ENCODE measurements around the gene PRR23E. TPM values are rescaled to one million over a fixed set of nuclear protein-coding genes. Genes with fewer than 3 reads are reported as not detected.

The PRR23E gene
- polyA plus RNA-seq, 1 of the 3 experiments (the other 2 are of a cell fraction), result not detected

DNA sequence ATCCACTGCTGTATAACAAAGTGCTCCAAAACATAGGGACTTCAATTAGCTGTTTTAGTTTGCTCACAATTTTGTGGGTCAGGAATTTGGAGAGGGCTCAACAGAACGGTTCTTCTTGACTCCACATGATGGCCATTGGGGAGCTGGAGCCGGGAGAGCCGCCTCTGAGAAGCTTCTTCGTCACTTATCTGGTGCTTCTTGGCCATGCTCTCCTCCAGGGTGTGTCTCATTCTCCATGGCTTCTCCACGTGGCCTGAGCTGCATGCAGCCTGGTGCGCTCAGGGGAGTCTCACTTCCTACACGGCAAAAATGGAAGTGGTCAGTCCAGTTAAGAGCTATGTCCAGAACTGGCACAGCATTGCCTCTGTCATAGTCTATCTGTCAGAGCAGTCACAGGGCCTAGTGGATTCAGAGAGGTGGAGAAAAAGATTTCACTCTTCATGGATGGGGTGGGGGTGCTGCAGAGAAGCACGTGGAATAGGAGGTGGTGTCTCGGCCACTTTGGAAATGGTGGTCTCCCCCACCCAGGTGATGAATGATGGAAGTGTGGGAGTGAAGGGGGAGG is 26.3 kb upstream of the PRR23E start:
- no peak overlapping the region for H3K4me3 ChIP-seq (ENCODE audit: low read depth in 2 of 2, low read length in 1 of 2)
- no peaks in the 10 kb centered on the region for H3K79me2 ChIP-seq (ENCODE audit: insufficient read depth)
- no peak overlapping the region for H3K9ac ChIP-seq
- H3K4me2 ChIP-seq, result no peak overlapping the region
- POLR2A ChIA-PET, result no interaction called here
- H3K27ac ChIP-seq (ENCODE audit: low read depth in 2 of 2, low read length in 1 of 2), result no peak overlapping the region
- H3K9me3 ChIP-seq, result no peaks in the 10 kb centered on the region
- CTCF ChIA-PET, result interaction anchor here (0.7 kb wide), 1 partner anchor 414 kb away, joined by 3 read pairs; no protein-coding TSS in a partner anchor
- peaks cover 14 to 21% of the 10 kb centered on the region in 2 experiments; a peak in 3 of 4 replicates for H3K4me1 ChIP-seq (ENCODE audit: control insufficient read depth in 1 of 2, insufficient read depth in 2 of 2, low read depth in 1 of 2, low read length in 1 of 2)
- no peaks in the 10 kb centered on the region for H3K27me3 ChIP-seq (ENCODE audit: insufficient read depth)
- DNase-seq, result no peak
- H2AFZ ChIP-seq (ENCODE audit: low read depth), result no peak overlapping the region
- no peaks in the 10 kb centered on the region for H3K9me2 ChIP-seq
- TF ChIP-seq MXI1 (IDR thresholded peaks at IDR 0.05; ENCODE audit: low read depth, low read length) (no peak), SMC3 (IDR thresholded peaks at IDR 0.05; ENCODE audit: low read depth, low read length) (no peak), CHD2 (IDR thresholded peaks at IDR 0.05; ENCODE audit: low read length, partially characterized antibody) (no peak), RAD21 (IDR thresholded peaks at IDR 0.05; ENCODE audit: low read length) (no peak), YY1 (IDR thresholded peaks at IDR 0.05; ENCODE audit: low read depth) (no peak)
- TF ChIP-seq, protein P1, sequence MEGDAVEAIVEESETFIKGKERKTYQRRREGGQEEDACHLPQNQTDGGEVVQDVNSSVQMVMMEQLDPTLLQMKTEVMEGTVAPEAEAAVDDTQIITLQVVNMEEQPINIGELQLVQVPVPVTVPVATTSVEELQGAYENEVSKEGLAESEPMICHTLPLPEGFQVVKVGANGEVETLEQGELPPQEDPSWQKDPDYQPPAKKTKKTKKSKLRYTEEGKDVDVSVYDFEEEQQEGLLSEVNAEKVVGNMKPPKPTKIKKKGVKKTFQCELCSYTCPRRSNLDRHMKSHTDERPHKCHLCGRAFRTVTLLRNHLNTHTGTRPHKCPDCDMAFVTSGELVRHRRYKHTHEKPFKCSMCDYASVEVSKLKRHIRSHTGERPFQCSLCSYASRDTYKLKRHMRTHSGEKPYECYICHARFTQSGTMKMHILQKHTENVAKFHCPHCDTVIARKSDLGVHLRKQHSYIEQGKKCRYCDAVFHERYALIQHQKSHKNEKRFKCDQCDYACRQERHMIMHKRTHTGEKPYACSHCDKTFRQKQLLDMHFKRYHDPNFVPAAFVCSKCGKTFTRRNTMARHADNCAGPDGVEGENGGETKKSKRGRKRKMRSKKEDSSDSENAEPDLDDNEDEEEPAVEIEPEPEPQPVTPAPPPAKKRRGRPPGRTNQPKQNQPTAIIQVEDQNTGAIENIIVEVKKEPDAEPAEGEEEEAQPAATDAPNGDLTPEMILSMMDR (IDR thresholded peaks at IDR 0.05), result no peak
- TF ChIP-seq, protein P2, sequence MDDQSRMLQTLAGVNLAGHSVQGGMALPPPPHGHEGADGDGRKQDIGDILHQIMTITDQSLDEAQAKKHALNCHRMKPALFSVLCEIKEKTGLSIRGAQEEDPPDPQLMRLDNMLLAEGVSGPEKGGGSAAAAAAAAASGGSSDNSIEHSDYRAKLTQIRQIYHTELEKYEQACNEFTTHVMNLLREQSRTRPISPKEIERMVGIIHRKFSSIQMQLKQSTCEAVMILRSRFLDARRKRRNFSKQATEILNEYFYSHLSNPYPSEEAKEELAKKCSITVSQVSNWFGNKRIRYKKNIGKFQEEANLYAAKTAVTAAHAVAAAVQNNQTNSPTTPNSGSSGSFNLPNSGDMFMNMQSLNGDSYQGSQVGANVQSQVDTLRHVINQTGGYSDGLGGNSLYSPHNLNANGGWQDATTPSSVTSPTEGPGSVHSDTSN (IDR thresholded peaks at IDR 0.05), result no peak
- TF ChIP-seq, protein P3, sequence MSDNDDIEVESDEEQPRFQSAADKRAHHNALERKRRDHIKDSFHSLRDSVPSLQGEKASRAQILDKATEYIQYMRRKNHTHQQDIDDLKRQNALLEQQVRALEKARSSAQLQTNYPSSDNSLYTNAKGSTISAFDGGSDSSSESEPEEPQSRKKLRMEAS (IDR thresholded peaks at IDR 0.05; ENCODE audit: low read depth), result no peak
- no peaks in the 10 kb centered on the region for H3K36me3 ChIP-seq (replicated peaks in 1 of 2; ENCODE audit: control insufficient read depth in 1 of 2, insufficient read depth in 2 of 2, low read length in 1 of 2)
- H4K20me1 ChIP-seq (ENCODE audit: insufficient read depth), result no peaks in the 10 kb centered on the region
- 58% methylated on average over 8 of the region's 9 CpGs for WGBS (ENCODE audit: low lambda C conversion rate)
- H3F3A ChIP-seq (replicated peaks; ENCODE audit: insufficient read depth), result no peaks in the 10 kb centered on the region

DNA sequence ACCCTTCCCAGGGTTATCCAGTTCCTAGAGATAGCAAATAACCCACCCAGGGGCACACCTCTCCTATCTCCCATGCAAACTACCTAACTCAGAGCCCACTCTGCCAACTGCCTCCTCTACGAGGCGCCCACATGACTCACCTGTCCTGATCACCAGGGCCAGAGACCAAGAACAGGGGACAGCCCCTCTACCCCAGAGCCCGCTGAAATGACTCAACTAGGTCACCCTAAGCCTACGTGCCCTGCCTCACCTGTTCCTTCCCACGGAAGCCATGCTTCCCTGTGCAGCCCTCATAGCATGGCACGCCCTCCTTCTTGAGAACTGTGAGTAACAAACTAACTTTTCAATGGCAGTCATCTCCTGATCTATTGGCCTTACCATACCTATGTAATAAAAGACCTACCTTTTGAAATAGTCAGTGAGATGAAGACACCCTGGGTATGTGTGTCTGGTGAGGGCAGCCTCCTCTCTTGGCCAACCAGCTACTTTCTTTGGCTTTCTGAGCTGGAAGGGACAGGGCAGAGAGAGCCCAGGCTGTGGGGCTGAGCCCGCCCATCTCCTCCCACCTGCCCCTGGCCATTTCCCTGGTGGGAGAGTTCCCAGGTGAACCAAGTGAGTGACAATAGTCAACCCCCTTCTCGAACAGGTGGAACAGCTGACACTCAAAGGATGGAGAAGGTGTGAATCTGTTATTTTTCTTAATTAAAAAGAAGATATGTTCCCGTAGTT is 25.5 kb upstream of the PRR23E start:
- Histone ChIP-seq H3K27ac (ENCODE audit: low read depth in 2 of 2, low read length in 1 of 2) (no peak overlapping the region), H4K20me1 (ENCODE audit: insufficient read depth) (no peaks in the 10 kb centered on the region), H3K9me2 (no peaks in the 10 kb centered on the region), H3K9me3 (no peaks in the 10 kb centered on the region), H3K79me2 (ENCODE audit: insufficient read depth) (no peaks in the 10 kb centered on the region), H3K4me2 (no peak overlapping the region), H3K27me3 (ENCODE audit: insufficient read depth) (no peaks in the 10 kb centered on the region), H3K4me3 (ENCODE audit: low read depth in 2 of 2, low read length in 1 of 2) (no peak overlapping the region), H3K36me3 (replicated peaks in 1 of 2; ENCODE audit: control insufficient read depth in 1 of 2, insufficient read depth in 2 of 2, low read length in 1 of 2) (no peaks in the 10 kb centered on the region), H3F3A (replicated peaks; ENCODE audit: insufficient read depth) (peaks cover 6% of the 10 kb centered on the region), H3K9ac (no peak overlapping the region), H3K4me1 (ENCODE audit: control insufficient read depth in 1 of 2, insufficient read depth in 2 of 2, low read depth in 1 of 2, low read length in 1 of 2) (peaks cover 23 to 30% of the 10 kb centered on the region in 2 experiments), H2AFZ (ENCODE audit: low read depth) (no peak overlapping the region)
- POLR2A ChIA-PET, result no interaction called here
- DNase-seq, result no peak
- WGBS (ENCODE audit: low lambda C conversion rate), result 80% methylated on average over 7 of the region's 9 CpGs
- CTCF ChIA-PET, result interaction anchor here (0.7 to 1.1 kb wide), 2 partner anchors 20 to 415 kb away, joined by 3 read pairs; no protein-coding TSS in a partner anchor
- TF ChIP-seq SIN3A (IDR thresholded peaks at IDR 0.05; ENCODE audit: borderline replicate concordance, low read depth, low read length) (no peak), POLR2AphosphoS5 (IDR thresholded peaks at IDR 0.05; ENCODE audit: low read depth, low read length) (no peak), RCOR1 (IDR thresholded peaks at IDR 0.05; ENCODE audit: low read length) (no peak), NRF1 (IDR thresholded peaks at IDR 0.05; ENCODE audit: low read depth, low read length) (no peak), FOSL2 (IDR thresholded peaks at IDR 0.05; ENCODE audit: borderline replicate concordance, low read depth) (no peak), RXRA (IDR thresholded peaks at IDR 0.05; ENCODE audit: borderline replicate concordance, low read depth) (no peak), ELF1 (IDR thresholded peaks at IDR 0.05) (no peak), TEAD4 (IDR thresholded peaks at IDR 0.05; ENCODE audit: borderline replicate concordance, insufficient read depth) (no peak), CHD2 (IDR thresholded peaks at IDR 0.05; ENCODE audit: low read length, partially characterized antibody) (no peak), EP300 (IDR thresholded peaks at IDR 0.05; ENCODE audit: borderline replicate concordance in 1 of 2, low read depth in 1 of 2, low read length in 1 of 2) (no peak), FOXM1 (IDR thresholded peaks at IDR 0.05; ENCODE audit: low read depth) (no peak)
- TF ChIP-seq, protein P4, sequence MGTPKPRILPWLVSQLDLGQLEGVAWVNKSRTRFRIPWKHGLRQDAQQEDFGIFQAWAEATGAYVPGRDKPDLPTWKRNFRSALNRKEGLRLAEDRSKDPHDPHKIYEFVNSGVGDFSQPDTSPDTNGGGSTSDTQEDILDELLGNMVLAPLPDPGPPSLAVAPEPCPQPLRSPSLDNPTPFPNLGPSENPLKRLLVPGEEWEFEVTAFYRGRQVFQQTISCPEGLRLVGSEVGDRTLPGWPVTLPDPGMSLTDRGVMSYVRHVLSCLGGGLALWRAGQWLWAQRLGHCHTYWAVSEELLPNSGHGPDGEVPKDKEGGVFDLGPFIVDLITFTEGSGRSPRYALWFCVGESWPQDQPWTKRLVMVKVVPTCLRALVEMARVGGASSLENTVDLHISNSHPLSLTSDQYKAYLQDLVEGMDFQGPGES (IDR thresholded peaks at IDR 0.05; ENCODE audit: low read depth, low read length), result no peak
- TF ChIP-seq, protein P3 (IDR thresholded peaks at IDR 0.05; ENCODE audit: low read depth), result no peak
- TF ChIP-seq, protein P5, sequence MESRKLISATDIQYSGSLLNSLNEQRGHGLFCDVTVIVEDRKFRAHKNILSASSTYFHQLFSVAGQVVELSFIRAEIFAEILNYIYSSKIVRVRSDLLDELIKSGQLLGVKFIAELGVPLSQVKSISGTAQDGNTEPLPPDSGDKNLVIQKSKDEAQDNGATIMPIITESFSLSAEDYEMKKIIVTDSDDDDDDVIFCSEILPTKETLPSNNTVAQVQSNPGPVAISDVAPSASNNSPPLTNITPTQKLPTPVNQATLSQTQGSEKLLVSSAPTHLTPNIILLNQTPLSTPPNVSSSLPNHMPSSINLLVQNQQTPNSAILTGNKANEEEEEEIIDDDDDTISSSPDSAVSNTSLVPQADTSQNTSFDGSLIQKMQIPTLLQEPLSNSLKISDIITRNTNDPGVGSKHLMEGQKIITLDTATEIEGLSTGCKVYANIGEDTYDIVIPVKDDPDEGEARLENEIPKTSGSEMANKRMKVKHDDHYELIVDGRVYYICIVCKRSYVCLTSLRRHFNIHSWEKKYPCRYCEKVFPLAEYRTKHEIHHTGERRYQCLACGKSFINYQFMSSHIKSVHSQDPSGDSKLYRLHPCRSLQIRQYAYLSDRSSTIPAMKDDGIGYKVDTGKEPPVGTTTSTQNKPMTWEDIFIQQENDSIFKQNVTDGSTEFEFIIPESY (IDR thresholded peaks at IDR 0.05; ENCODE audit: borderline replicate concordance, low read depth), result no peak

Data from SK-N-SH (cell line).